Measurements from ENCODE around the gene GPR179. TPM values are rescaled to one million over a fixed set of nuclear protein-coding genes. Genes with fewer than 3 reads are reported as not detected.

The GPR179 gene
- total RNA-seq: under 0.01 TPM in 2 replicates

GRCh38 chr17:38343608-38344419, at the start of gene GPR179:
TSS of gene GPR179 (minus strand) at chr17:38343956. CDS start at chr17:38343789, 167 bp downstream.

DNA sequence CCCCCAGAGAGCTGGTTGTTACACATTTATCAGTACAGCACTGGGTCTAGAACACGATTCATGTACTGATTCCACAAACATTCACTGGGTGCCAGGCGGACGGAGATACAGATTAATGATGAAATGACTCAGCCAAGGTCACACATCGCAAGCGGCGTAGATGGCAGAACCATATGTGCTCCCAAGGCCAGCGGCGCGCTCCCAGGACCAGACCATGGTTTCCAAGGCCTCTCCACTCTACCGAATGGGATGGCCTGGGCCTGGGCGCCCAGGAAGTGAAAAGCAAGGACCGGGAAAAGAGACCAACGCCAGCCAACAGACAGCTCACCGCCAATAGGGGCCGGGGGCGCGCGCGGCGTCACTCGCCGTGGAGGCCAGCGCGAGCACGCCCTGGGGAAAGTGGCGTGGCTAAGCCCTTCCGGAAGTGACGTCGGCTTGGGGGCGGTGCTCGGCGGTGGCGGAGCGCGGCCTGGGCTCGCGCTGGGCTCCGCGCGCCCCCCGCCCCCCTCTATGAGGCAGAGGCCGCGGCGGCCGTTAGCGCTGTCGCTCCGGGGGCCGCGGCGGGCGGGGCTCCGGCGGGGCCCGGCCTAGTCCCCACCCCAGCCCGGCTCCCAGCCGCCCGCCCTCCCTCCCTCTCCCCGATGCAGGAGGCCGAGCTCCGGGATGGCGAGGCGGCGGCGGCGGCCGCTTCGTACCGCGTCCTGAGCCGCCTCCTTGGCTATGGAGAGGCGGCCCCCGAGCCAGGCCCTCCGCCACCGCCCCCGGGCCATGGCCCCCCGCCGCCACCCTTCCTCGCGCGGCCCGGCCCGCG, 7.9 kb upstream of the GPR179 start, which contains the start of gene SOCS7:
Gene SOCS7 (plus strand): TSS at position 433 of the 811 bp plus-strand sequence. CDS start 209 bp downstream, at position 642.

DNA sequence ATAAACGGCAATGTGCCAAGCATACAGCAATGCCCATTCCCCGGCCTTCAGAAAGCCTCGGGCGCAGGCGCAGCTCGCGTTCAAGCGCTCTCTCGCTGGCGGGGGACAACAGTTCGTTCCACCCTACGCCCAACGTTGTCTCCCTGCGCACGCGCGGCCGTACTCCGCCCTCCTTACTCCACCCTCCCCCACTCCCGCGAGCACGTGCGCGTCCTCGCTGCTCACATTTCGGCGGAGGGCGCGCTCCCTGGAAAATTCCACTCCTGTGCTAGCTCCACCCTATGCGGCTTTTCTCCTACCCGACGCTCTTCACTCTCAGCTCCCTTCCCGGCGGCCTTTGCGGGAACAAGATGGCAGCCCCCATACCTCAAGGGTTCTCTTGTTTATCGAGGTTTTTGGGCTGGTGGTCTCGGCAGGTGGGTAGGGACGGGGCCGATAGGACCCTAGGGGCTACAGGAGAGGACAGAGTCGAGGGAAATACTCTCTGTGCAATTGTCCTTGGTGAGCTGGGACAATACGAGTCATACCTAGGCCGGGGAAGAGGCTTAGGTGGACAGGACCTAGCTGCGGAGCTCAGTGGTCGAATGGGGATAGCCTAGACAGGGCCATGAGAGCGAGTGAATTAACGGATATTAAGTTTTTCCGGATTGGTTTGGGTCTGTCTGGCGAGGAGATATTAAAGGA, 46.8 kb downstream of the GPR179 start, which contains the start of gene MRPL45:
Gene MRPL45 (plus strand): TSS at position 335 of the 684 bp plus-strand sequence. CDS start 16 bp downstream, at position 351.

Other genes starting within 250 kb of the GPR179 start
- gene TBC1D3E, start 216.0 kb downstream of the GPR179 start, total RNA-seq: not detected in 2 replicates
- not detected in 2 replicates for gene TBC1D3, start 151.4 kb downstream of the GPR179 start, total RNA-seq
- gene MRPL45, start 46.8 kb downstream of the GPR179 start, total RNA-seq: 39.7 and 40.3 TPM in 2 replicates
- 14.2 and 15.3 TPM in 2 replicates for gene SOCS7, start 7.9 kb upstream of the GPR179 start, total RNA-seq
- 53.6 and 58.0 TPM in 2 replicates for gene ARHGAP23, start 84.5 kb upstream of the GPR179 start, total RNA-seq

Measured in articular chondrocyte of knee joint (primary cell).